Measurements from ENCODE around the gene SLX9.

DNA sequence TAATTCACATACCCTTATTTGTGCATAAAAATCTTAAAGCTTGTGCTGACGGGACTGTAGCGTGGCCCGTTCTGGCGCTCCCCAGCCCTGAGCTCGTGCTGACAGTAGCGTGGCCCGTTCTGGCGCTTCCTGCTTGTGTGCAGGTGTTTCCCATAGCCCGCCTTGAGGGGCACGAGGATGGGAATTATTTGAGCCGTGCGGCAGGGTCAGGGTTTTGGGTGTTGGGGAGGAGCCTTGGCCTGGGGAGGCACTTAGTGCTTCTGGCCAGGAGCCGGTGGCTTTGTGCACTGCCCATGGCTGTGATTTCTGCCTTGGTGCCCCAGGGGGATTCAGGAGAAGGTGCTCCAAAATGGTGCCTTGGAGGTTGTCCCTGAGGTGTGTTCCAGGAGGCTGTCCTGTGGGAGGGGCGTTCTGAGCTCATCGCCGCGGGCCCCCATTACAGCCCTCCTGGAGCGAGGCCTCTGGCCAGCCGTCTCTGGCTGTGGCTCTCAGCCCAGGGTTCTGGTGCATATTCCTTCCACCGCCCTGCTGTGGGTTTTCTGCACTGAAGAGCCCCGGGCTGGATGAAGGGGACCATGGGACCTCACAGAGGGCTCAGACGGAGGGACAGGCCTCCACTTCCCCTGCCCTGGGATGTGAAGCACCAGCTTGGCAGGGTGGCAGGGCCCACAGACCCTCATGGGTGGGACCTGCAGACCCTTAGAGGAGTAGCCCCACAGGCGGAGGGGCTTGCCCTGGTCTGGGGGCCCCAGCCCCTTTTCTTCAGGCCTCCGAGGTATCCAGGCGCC, 6.6 kb downstream of the SLX9 start:
- TF ChIP-seq EP300 (IDR thresholded peaks at IDR 0.05) (no peak), POLR2A (IDR thresholded peaks at IDR 0.05) (no peak), POLR2AphosphoS5 (IDR thresholded peaks at IDR 0.05) (no peak)
- TF ChIP-seq, protein P1, sequence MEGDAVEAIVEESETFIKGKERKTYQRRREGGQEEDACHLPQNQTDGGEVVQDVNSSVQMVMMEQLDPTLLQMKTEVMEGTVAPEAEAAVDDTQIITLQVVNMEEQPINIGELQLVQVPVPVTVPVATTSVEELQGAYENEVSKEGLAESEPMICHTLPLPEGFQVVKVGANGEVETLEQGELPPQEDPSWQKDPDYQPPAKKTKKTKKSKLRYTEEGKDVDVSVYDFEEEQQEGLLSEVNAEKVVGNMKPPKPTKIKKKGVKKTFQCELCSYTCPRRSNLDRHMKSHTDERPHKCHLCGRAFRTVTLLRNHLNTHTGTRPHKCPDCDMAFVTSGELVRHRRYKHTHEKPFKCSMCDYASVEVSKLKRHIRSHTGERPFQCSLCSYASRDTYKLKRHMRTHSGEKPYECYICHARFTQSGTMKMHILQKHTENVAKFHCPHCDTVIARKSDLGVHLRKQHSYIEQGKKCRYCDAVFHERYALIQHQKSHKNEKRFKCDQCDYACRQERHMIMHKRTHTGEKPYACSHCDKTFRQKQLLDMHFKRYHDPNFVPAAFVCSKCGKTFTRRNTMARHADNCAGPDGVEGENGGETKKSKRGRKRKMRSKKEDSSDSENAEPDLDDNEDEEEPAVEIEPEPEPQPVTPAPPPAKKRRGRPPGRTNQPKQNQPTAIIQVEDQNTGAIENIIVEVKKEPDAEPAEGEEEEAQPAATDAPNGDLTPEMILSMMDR (IDR thresholded peaks at IDR 0.05) = no peak

Measured in sigmoid colon (tissue), 4 donors.